PC-3 (cell line): ENCODE data around the gene PRTN3.

Experiments used
- EZH2 ChIP-seq: fragments of 300-600 bp; sonication (generic); IDR thresholded peaks from one replicate; pipeline ENCODE4 v1.6.1; 2017; ENCODE audit warnings: antibody characterized with exemption, mild to moderate bottlenecking, low read length; ENCODE audit not compliant: unreplicated experiment
- EZH2phosphoT487 ChIP-seq: fragments of 300-600 bp; sonication (generic); IDR thresholded peaks from 2 replicates; pipeline ENCODE4 v1.6.1; 2018; ENCODE audit warnings: mild to moderate bottlenecking, antibody characterized with exemption, low read length, borderline replicate concordance
- TF ChIP-seq, protein P1 (sequence below): fragments of 300-600 bp; sonication (generic); conservative IDR thresholded peaks from 2 replicates; pipeline ENCODE4 v1.5.1; 2017; ENCODE audit warnings: antibody characterized with exemption, low read depth, mild to moderate bottlenecking, low read length

DNA sequence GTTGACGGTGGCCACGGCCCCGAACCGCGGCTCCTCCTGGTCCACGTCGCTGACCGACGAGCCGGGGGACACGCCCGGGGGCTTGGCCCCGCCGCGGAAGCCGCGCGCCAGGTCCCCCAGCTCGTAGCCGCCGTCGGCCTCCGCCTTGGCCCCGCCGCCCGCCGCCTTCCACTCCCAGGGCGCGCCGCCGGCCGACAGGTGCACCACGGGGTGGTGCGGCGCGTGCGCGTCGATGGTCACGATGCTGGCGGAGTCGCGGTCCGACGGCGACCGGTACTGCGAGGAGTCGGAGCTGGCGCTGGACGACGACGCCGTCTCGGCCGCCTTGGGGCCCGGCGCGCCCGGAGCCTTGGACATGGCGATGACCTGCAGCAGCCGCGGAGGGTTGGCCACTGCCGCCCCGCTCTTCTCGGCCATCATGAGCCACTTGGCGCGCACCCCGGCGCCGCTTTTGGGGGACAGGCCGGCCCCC is 28.0 kb upstream of the PRTN3 start:
- TF ChIP-seq, protein P1, sequence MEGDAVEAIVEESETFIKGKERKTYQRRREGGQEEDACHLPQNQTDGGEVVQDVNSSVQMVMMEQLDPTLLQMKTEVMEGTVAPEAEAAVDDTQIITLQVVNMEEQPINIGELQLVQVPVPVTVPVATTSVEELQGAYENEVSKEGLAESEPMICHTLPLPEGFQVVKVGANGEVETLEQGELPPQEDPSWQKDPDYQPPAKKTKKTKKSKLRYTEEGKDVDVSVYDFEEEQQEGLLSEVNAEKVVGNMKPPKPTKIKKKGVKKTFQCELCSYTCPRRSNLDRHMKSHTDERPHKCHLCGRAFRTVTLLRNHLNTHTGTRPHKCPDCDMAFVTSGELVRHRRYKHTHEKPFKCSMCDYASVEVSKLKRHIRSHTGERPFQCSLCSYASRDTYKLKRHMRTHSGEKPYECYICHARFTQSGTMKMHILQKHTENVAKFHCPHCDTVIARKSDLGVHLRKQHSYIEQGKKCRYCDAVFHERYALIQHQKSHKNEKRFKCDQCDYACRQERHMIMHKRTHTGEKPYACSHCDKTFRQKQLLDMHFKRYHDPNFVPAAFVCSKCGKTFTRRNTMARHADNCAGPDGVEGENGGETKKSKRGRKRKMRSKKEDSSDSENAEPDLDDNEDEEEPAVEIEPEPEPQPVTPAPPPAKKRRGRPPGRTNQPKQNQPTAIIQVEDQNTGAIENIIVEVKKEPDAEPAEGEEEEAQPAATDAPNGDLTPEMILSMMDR = no peak
- TF ChIP-seq EZH2phosphoT487 = no peak
- no peak for TF ChIP-seq EZH2
